Natural killer cell (primary cell): ENCODE results near the gene MEPCE. TPM values are rescaled to one million over a fixed set of nuclear protein-coding genes. Genes with fewer than 3 reads are reported as not detected.
A peak's percentile ranks its signal among the peaks of the same experiment; 100 is the strongest.

Experiments used
- ATAC-seq, 3 donors: fragments of 150-1000 bp in 2 of 3; fragments of 200-7000 bp in 1 of 3; cut with Tn5 transposase; 1 replicate in 1 of 3; 2 replicates in 2 of 3; pipeline ENCODE4 v1.10.0; 2021; ENCODE audit warnings: mild to moderate bottlenecking in 2 of 3, moderate library complexity in 2 of 3
- DNase-seq, 2 donors: peaks; one replicate each; pipeline versions ENCODE4 v3.0.0 to v3.0.0-alpha.2; 2013 to 2021; ENCODE audit warnings: mixed read lengths in 1 of 2
- H3K27ac ChIP-seq: one replicate; pipeline ENCODE4 v1.5.1; 2013; ENCODE audit warnings: mild to moderate bottlenecking, low read length
- H3K27me3 ChIP-seq: one replicate; pipeline ENCODE4 v1.6.1; 2013; ENCODE audit warnings: low read length; ENCODE audit not compliant: control insufficient read depth, insufficient read depth
- H3K36me3 ChIP-seq: one replicate; pipeline ENCODE4 v1.6.1; 2013; ENCODE audit warnings: low read length; ENCODE audit not compliant: control insufficient read depth, insufficient read depth
- H3K4me1 ChIP-seq: one replicate; pipeline ENCODE4 v1.6.1; 2013; ENCODE audit warnings: low read length; ENCODE audit not compliant: control insufficient read depth, insufficient read depth
- H3K4me3 ChIP-seq: one replicate; pipeline ENCODE4 v1.5.1; 2013; ENCODE audit warnings: low read length
- H3K9me3 ChIP-seq: one replicate; pipeline ENCODE4 v1.6.1; 2013; ENCODE audit warnings: low read length; ENCODE audit not compliant: control insufficient read depth, insufficient read depth
- H3K27ac Mint-ChIP-seq, 2 donors: one replicate each; pipeline ENCODE4 v1.8.0; 2022; ENCODE audit warnings: mild to moderate bottlenecking in 2 of 2, mixed read lengths in 2 of 2, moderate library complexity in 1 of 2
- H3K27me3 Mint-ChIP-seq, 2 donors: one replicate each; pipeline ENCODE4 v1.8.0; 2022; ENCODE audit warnings: low read depth in 2 of 2, mixed read lengths in 2 of 2
- H3K36me3 Mint-ChIP-seq: one replicate; pipeline ENCODE4 v1.8.0; 2022; ENCODE audit warnings: mixed read lengths
- H3K4me1 Mint-ChIP-seq, 2 donors: one replicate each; pipeline ENCODE4 v1.8.0; 2022; ENCODE audit warnings: mixed read lengths in 2 of 2
- H3K4me3 Mint-ChIP-seq: one replicate; pipeline ENCODE4 v1.8.0; 2022; ENCODE audit warnings: mild to moderate bottlenecking, moderate library complexity, mixed read lengths
- H3K9me3 Mint-ChIP-seq, 2 donors: one replicate each; pipeline ENCODE4 v1.8.0; 2022; ENCODE audit warnings: mixed read lengths in 2 of 2
- WGBS: methylation state at CpG from one replicate; pipeline ENCODE4 v1.1.7; 2013; ENCODE audit warnings: missing lambda C conversion rate; ENCODE audit not compliant: insufficient coverage; 5-methylcytosine and 5-hydroxymethylcytosine counted together
- intact Hi-C: fragments of 100-400 bp; cut with micrococcal nuclease; formaldehyde crosslinking; loops from one replicate; pipeline ENCODE4 v1.14.2; 2022
- total RNA-seq, 4 donors: library from RNA; stranded (reverse); fragments of 120-200 nt in 1 of 4; gene quantifications; one replicate each; pipeline versions ENCODE4 v1.2.3 to v1.2.4, GENCODE V29; 2013 to 2022
- TF ChIP-seq, protein P1 (sequence below): fragments of 200-600 bp; IDR thresholded peaks from one replicate; pipeline ENCODE4 v1.8.0; 2022; ENCODE audit warnings: antibody characterized with exemption

Gene MEPCE
- total RNA-seq, 3 donors from 2014 or later (not counting 1 experiment from before 2014, with no cell fraction given) = 48.1 to 54.9 (median 54.1) TPM

DNA sequence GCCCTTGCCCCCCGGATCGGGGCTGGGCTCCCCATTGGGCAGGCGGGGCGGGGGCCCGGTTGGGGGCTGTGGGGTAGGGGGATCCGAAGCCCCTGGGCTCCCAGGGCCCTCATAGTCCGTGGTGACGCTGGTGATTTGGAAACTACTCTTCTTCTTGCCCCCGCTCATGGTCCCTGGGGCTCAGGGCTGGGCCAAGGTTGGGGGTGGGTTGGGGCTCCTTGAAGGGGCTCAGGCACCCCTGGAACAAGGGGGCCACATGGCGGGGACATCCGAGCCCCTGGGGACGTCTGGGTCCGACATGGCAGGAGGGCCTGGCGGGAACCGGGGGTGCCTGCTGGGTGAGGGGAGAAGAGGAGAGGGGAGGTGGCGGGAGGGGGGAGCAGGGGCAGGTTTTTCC is 48.2 kb downstream of the MEPCE start:
- peak overlapping the region; percentile 96 for H3K4me3 Mint-ChIP-seq
- H3K27ac Mint-ChIP-seq = peak overlapping the region; percentile 80 to 90
- no peaks in the 10 kb centered on the region for H3K9me3 Mint-ChIP-seq
- no peak for DNase-seq
- peaks cover 34% of the 10 kb centered on the region for H3K36me3 ChIP-seq
- H3K4me3 ChIP-seq = peak overlapping the region; percentile 61
- no peaks in the 10 kb centered on the region for H3K9me3 ChIP-seq
- no peaks in the 10 kb centered on the region for H3K36me3 Mint-ChIP-seq
- H3K27me3 ChIP-seq = no peaks in the 10 kb centered on the region
- WGBS = 0% methylated on average over 14 of the region's 16 CpGs
- peaks cover 52% of the 10 kb centered on the region for H3K4me1 ChIP-seq
- peaks cover 22 to 47% of the 10 kb centered on the region in 2 donors for H3K4me1 Mint-ChIP-seq
- TF ChIP-seq, protein P1, sequence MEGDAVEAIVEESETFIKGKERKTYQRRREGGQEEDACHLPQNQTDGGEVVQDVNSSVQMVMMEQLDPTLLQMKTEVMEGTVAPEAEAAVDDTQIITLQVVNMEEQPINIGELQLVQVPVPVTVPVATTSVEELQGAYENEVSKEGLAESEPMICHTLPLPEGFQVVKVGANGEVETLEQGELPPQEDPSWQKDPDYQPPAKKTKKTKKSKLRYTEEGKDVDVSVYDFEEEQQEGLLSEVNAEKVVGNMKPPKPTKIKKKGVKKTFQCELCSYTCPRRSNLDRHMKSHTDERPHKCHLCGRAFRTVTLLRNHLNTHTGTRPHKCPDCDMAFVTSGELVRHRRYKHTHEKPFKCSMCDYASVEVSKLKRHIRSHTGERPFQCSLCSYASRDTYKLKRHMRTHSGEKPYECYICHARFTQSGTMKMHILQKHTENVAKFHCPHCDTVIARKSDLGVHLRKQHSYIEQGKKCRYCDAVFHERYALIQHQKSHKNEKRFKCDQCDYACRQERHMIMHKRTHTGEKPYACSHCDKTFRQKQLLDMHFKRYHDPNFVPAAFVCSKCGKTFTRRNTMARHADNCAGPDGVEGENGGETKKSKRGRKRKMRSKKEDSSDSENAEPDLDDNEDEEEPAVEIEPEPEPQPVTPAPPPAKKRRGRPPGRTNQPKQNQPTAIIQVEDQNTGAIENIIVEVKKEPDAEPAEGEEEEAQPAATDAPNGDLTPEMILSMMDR = no peak
- intact Hi-C loops = loop anchor here (5.0 to 10.0 kb wide), 3 partner anchors 69 to 377 kb away; partner anchors contain the start of genes GIGYF1 and SLC12A9
- no peak for ATAC-seq
- H3K27ac ChIP-seq = peak overlapping the region; percentile 42
- peaks cover 0 to 2% of the 10 kb centered on the region in 2 donors for H3K27me3 Mint-ChIP-seq

- Histone ChIP-seq H3K27me3 (no peaks in the 10 kb centered on the region), H3K4me1 (peaks cover 49% of the 10 kb centered on the region), H3K27ac (peak within 1 kb of the TSS; percentile 43), H3K9me3 (no peaks in the 10 kb centered on the region), H3K36me3 (peaks cover 23% of the 10 kb centered on the region), H3K4me3 (peak within 1 kb of the TSS; percentile 61)
- H3K4me1 Mint-ChIP-seq = peaks cover 24 to 39% of the 10 kb centered on the region in 2 donors
- under 1% methylated on average over 27 of the region's 27 CpGs for WGBS
- no peaks in the 10 kb centered on the region for H3K9me3 Mint-ChIP-seq
- H3K36me3 Mint-ChIP-seq = no peaks in the 10 kb centered on the region
- H3K4me3 Mint-ChIP-seq = peak within 1 kb of the TSS; percentile 96
- TF ChIP-seq, protein P1 = no peak
- DNase-seq = peak; percentile 73 to 95
- H3K27ac Mint-ChIP-seq = peak within 1 kb of the TSS; percentile 80 to 90
- ATAC-seq = peak; percentile 81 to 89 (median 82)
- peaks cover 0 to 2% of the 10 kb centered on the region in 2 donors for H3K27me3 Mint-ChIP-seq
- intact Hi-C loops = loop anchor here (5.0 to 10.0 kb wide), 3 partner anchors 68 to 376 kb away; partner anchors contain the start of genes GIGYF1 and SLC12A9
These were observed 49.5 kb downstream of the MEPCE start, which contains the start of gene TSC22D4 for GRCh38 chr7:100478958-100479660. TSS of gene TSC22D4 (minus strand) at chr7:100479214. CDS start at chr7:100478038, 1,176 bp downstream.

GRCh38 chr7:100481466-100481865 is 51.8 kb downstream of the MEPCE start:
- H3K4me3 Mint-ChIP-seq = peak overlapping the region; percentile 62
- no peak overlapping the region for H3K27ac Mint-ChIP-seq

More at GRCh38 chr7:100481466-100481865, 51.8 kb downstream of the MEPCE start:
- H3K4me1 ChIP-seq = peaks cover 37% of the 10 kb centered on the region
- Mint-ChIP-seq H3K27me3 (peaks cover 0 to 2% of the 10 kb centered on the region in 2 donors), H3K36me3 (no peaks in the 10 kb centered on the region), H3K4me1 (peaks cover 13 to 30% of the 10 kb centered on the region in 2 donors), H3K9me3 (no peaks in the 10 kb centered on the region)
- no peaks in the 10 kb centered on the region for H3K27me3 ChIP-seq
- ATAC-seq (no peak), DNase-seq (peak in 1 of 2 donors; percentile 3)
- intact Hi-C loops = no loop called here
- peaks cover 8% of the 10 kb centered on the region for H3K36me3 ChIP-seq
- TF ChIP-seq, protein P1 = no peak
- H3K4me3 ChIP-seq = no peak overlapping the region
- 100% methylated on average over 1 of the region's 1 CpG for WGBS
- H3K9me3 ChIP-seq = no peaks in the 10 kb centered on the region
- H3K27ac ChIP-seq = no peak overlapping the region
